ENCODE results near the gene CHST14.
A peak's percentile ranks its signal among the peaks of the same experiment; 100 is the strongest.

Gene CHST14

GRCh38 chr15:40489274-40490175 is 18.7 kb downstream of the CHST14 start:
- no peak for DNase-seq (ENCODE audit: low read depth)

DNA sequence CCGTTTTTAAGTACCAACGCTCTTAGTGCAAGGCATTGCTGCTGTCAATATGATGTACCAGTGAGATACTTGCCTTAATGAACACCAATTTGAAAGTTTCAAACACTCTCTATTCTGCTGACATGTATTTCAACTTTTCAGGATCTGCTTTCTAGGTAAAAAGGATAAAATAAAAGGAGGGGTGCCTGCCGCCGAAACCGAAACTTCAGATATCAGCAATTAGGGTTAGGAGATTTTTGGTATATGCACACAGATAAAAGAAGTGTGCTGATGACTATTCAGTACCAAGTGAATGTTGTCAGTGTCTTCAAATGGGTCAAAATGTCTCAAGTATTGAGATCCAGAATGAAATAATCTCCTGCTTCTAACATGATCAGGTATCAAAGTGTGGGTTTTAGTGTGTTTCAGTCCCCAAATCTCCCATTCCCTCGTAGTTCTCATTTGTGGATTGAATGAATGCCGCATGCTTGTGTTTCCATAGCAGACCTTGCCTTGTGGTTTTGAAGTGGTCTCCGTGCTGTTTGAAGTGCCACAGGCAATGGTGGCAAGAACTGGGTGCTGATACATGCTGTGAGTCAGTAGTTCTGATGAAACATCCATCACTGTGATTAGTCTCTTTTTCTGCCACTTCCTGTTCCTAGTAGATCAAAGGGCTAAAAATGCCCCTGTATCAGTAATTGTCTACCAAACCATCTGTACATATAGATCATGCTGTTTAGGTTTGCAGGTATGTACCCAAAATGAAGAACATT is 22.5 kb downstream of the CHST14 start:
- DNase-seq (ENCODE audit: low read depth), result no peak

GRCh38 chr15:40495516-40495915 is 24.7 kb downstream of the CHST14 start:
- no peak for DNase-seq (ENCODE audit: low read depth)

DNA sequence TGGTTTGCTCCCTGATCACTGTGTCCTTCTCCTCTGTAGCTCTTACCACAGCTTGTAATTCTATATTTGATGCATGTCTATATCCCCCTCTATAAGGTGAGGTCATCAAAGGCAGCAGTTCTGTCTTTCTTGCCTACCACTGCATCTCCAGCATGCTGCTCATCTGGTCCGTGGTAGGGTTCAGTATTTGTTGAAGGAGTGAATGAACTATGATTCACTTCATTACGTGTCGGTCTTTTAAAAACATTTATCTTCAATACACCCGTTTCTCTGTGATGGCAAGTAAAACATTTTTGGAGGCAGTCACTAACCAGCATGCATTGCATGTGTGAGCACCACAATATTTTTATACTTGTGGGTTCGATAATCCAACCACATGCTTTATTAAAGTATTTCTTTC is 27.6 kb downstream of the CHST14 start:
- DNase-seq (ENCODE audit: low read depth), result no peak

DNA sequence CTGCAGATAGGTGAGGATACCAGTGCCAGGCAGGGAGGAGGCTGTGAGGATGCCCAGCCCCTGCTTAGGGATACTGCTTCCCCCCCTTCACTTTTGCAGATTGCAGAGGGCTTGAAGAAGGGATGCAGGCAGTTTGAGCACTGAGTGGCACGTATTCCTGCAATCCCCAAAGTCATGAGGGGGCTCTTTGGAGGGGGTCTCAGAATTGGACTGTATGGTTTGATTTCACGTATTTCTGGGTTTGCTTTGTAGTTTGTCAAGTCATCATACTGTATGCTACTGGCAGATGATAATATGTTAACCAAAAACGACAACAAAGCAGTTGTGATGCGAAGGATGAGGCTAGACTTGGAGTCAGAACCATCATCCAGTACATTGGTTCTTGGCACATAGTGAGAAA is 28.1 kb downstream of the CHST14 start:
- no peak for DNase-seq (ENCODE audit: low read depth)

GRCh38 chr15:40499931-40500330 is 29.1 kb downstream of the CHST14 start:
- DNase-seq (ENCODE audit: low read depth), result no peak

DNA sequence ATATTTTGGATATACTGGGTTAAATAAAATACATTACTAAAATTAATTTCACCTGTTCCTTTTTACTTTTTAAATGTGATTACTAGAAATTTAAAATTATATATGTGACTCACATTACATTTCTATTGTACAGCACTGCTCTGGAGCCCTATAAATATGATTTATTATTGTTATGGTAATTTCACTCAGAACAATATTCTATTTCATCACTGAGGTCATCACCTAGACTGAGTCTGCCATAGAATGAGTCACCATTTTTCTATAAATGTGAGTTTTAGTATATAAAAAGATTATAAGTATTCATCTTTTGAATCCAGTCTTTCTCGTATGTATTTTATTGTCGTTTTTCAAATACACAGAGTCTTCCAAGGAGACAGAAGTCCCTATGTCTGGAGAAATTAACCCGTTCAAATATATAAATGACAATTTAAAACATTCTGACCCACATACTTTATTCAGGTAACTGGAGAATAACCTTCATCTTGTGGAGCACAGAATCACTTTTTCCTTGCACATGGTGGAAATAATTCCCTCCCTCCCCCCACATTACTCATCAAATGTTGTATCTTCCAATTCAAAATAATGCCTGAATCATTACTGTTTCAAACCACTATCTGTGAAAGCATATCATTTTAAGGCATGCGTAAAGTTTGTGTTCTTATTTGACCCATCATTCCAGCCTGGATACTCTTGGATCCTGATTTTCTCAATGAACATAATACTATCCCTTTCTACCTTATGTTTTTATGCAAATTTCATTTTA is 30.0 kb downstream of the CHST14 start:
- no peak for DNase-seq (ENCODE audit: low read depth)

DNA sequence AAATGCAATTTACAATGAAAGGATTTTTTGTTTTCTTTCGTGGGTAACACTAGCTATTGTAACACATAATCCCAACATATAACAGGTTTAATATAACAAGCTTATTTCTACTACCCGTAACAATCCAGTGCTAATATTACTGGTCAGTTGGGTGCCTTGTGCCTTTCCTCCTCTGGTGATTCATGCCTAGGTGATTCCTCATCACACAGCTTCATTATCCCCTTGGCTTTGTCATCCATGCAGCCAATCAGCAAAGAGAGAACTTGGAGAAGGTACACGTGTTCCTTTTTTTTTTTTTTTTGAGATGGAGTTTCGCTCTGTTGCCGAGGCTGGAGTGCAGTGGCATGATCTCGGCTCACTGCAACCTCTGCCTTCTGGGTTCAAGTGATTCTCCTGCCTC is 30.7 kb downstream of the CHST14 start:
- no peak for DNase-seq (ENCODE audit: low read depth)

DNA sequence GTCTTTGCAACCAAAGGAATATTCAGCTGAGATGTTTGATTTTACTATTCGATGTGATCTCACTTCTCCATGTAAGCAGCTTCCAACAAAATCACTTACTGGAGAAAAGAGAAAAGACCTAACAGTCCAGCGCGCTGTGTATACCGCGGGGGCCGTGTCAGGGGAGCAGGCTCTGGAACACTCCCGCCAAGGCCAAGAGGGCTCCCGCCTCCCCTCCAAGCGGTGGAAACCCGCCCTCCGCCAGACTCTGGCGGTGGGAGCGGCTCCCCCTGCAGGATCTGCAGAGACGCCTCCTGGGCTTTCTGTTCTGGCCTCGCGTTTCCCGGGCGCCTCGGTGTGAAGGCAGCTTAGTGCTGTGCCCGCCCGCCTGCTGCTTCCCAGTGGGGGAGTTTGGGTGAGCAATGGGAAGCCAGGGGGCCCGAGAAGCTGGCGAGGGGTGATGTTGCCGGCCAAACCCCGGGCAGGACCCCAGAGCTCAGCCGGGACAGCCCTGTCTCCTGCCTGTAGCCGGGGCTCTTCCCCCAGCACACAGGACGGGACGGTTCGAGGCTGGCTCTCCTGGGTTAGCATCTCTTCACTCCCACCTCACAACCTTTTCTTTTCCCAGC is 36.3 kb downstream of the CHST14 start:
- peak; percentile 39 for DNase-seq (ENCODE audit: low read depth)

DNA sequence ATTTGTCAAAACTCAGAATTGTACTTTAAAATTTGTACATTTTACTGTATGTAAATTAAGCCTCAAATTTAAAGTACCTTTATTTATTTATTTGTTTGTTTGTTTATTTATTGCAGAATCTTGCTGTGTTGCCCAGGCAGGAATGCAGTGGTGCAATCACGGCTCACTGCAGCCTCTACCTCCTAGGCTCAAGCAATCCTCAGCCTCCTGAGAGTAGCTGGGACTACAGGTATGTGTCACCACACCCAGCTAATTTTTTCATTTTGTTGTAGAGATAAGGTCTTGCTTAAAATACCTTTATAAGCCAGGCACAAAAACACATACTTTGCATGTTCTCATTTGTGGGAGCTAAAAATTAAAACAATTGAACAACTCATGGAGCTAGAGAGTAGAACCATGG is 37.4 kb downstream of the CHST14 start:
- no peak for DNase-seq (ENCODE audit: low read depth)

DNA sequence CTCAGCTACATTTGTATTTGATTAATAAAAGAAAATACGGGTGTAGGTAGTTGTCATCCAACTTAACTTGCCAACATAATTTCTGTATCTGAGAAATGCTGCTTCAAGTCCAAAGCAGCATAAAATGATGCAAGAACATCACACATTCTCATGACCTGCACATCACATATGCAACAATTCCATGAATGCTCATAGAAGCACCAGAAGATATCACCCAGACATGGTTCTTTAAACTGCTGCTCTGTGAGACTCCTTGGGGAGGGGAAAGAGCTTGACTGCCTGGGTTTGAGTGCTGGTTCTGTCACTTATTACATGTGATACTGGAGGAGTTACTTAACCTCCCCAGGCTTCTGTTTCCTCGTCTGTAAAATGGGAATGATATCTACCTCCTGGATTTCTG is 39.4 kb downstream of the CHST14 start:
- DNase-seq (ENCODE audit: low read depth), result no peak

DNA sequence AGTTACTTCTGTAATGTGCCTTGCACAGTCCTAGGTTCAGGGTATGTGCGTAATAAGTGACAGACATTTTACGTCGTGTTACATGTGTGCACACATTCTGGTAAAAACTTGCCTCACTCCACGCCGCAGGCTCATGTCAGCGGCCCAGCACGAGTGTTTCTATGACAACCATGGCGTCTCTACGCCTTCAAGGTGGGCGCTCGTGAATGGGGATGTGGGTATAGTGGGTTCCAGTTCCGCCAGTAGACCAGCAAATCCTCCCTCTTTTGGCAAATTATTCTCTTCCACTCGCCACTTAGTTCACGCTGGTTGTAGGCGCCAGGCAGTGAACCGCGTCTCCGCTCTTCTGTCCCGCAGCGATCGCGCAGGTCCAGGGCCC is 40.3 kb downstream of the CHST14 start:
- no peak for DNase-seq (ENCODE audit: low read depth)

- no peak for DNase-seq (ENCODE audit: low read depth)
These were observed 40.8 kb downstream of the CHST14 start for GRCh38 chr15:40511472-40512133.

DNA sequence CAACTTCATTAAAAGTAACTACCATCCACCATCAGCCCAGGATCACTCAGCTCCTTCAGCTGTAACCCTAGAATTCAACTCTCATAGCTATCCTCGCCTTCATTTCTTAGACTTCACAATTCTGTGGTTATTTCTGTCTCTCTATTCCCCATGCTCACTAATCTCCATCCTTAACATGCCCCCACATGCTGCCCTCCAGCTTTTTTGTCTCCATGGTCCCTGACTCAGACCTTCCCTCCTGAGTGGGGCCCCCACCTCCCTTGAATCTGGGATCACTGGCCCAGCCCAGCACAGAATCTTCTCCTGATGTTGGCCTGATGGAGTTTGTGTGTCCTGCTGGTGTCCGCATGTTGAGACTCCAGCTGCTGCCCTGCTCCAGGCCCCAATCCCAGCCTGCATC is 41.7 kb downstream of the CHST14 start:
- DNase-seq (ENCODE audit: low read depth), result no peak

GRCh38 chr15:40513609-40514008 is 42.8 kb downstream of the CHST14 start:
- no peak for DNase-seq (ENCODE audit: low read depth)

DNA sequence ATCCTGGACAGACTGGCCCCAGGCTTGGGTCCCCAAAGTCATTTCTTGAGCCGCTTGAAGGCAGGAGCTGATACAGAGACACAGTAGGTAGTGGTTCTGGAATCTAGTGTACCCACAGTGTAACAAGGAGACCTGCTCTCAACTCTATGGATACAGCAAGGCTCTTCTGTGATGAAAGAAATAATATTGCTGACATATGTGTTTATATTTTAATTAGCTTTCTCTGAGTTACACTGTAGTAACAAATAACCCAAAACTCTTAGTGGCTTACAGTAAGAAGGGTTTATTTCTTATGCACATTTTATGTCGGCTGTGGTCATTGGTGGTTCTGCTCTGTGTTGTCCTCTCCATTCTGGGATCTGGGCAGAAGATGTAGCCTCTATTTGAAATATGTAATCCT is 45.5 kb downstream of the CHST14 start:
- DNase-seq (ENCODE audit: low read depth), result no peak
